ENCODE data around the gene KPNA5.
A peak's percentile ranks its signal among the peaks of the same experiment; 100 is the strongest.
"Not testable (repeated sequence)": the region's sequence is repeated elsewhere in the genome, so short reads cannot be mapped to it uniquely, and the experiment has no call there.

KPNA5 gene

GRCh38 chr6:116730513-116730912, 49.5 kb downstream of the KPNA5 start:
- Histone ChIP-seq H3K27me3 (ENCODE audit: low read depth) (no peaks in the 10 kb centered on the region), H3K9me3 (no peaks in the 10 kb centered on the region), H3K4me3 (no peak overlapping the region), H3K36me3 (replicated peaks) (peaks cover 4% of the 10 kb centered on the region; the same call in 1 of the 2 replicates), H3K4me1 (no peaks in the 10 kb centered on the region)
- in situ Hi-C loops (cut with MboI; ENCODE audit: low sequenced_read_pairs): no loop called here
- DNase-seq (ENCODE audit: low spot score in 2 of 2): no peak

DNA sequence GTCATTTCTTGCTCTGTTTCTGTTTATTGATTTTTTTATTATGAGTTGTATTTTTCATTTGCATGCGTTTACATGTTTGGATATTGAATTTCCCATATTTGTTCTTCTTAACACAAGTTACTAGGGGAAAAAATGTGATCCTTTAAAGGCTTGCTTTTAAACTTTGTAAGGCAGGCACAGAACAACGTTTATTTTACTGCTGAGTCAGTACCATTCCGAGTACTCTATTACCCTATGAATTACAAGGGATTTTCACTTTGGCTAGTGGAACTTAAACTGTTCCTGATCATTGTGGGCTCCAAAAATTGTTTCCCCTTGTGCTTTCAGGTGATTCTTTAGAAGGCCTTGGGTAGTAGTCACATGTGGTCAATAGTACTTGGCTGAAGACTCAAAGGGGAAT, 56.0 kb downstream of the KPNA5 start:
- H3K27me3 ChIP-seq (ENCODE audit: low read depth): no peaks in the 10 kb centered on the region
- DNase-seq (ENCODE audit: low spot score in 2 of 2): no peak
- H3K36me3 ChIP-seq (replicated peaks): no peaks in the 10 kb centered on the region
- H3K9me3 ChIP-seq: no peaks in the 10 kb centered on the region
- no peak overlapping the region for H3K4me3 ChIP-seq
- H3K4me1 ChIP-seq: no peaks in the 10 kb centered on the region
- in situ Hi-C loops (cut with MboI; ENCODE audit: low sequenced_read_pairs): no loop called here

DNA sequence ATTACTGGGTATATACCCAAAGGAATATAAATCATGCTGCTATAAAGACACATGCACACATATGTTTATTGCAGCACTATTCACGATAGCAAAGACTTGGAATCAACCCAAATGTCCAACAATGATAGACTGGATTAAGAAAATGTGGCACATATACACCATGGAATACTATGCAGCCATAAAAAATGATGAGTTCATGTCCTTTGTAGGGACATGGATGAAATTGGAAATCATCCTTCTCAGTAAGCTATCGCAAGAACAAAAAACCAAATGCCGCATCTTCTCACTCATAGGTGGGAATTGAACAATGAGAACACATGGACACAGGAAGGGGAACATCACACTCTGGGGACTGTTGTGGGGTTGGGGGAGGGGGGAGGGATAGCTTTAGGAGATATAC, 59.5 kb downstream of the KPNA5 start:
- H3K4me1 ChIP-seq; H3K27me3 ChIP-seq (ENCODE audit: low read depth); H3K9me3 ChIP-seq; in situ Hi-C loops (cut with MboI; ENCODE audit: low sequenced_read_pairs); H3K36me3 ChIP-seq (replicated peaks); H3K4me3 ChIP-seq; DNase-seq (ENCODE audit: low spot score in 2 of 2): not testable (repeated sequence)

DNA sequence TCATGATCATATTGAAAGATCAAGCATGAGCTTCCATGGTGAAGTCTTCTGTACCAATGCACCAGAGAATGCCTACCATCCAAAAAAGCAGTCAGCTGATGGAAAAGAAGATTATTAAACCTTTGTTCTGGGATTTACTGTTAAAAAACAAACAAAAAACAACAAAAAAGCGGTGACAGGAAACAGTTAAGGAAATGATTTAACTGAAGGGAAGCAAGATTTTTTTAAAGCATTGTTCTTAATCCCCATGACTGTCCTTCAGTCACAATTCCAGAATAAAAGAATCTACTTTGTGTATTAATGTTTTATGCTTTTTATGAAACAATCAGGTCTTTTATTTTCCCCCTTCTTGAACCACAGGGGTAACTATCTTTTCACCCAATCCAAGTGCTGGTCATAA, 60.6 kb downstream of the KPNA5 start:
- no peak for DNase-seq (ENCODE audit: low spot score in 2 of 2)
- peaks cover 5% of the 10 kb centered on the region; the same call in 1 of the 2 replicates for H3K27me3 ChIP-seq (ENCODE audit: low read depth)
- in situ Hi-C loops (cut with MboI; ENCODE audit: low sequenced_read_pairs): no loop called here

GRCh38 chr6:116745176-116745575, 64.2 kb downstream of the KPNA5 start:
- in situ Hi-C loops (cut with MboI; ENCODE audit: low sequenced_read_pairs): no loop called here
- no peaks in the 10 kb centered on the region; the same call in 1 of the 2 replicates for H3K9me3 ChIP-seq
- no peak overlapping the region for H3K4me3 ChIP-seq
- no peaks in the 10 kb centered on the region for H3K4me1 ChIP-seq
- no peak for DNase-seq (ENCODE audit: low spot score in 2 of 2)
- no peaks in the 10 kb centered on the region for H3K36me3 ChIP-seq (replicated peaks)
- peaks cover 5% of the 10 kb centered on the region; the same call in 1 of the 2 replicates for H3K27me3 ChIP-seq (ENCODE audit: low read depth)

More for the DNA sequence above, 60.6 kb downstream of the KPNA5 start:
- no peaks in the 10 kb centered on the region; the same call in 1 of the 2 replicates for H3K9me3 ChIP-seq
- H3K36me3 ChIP-seq (replicated peaks): no peaks in the 10 kb centered on the region
- no peaks in the 10 kb centered on the region for H3K4me1 ChIP-seq
- H3K4me3 ChIP-seq: no peak overlapping the region

DNA sequence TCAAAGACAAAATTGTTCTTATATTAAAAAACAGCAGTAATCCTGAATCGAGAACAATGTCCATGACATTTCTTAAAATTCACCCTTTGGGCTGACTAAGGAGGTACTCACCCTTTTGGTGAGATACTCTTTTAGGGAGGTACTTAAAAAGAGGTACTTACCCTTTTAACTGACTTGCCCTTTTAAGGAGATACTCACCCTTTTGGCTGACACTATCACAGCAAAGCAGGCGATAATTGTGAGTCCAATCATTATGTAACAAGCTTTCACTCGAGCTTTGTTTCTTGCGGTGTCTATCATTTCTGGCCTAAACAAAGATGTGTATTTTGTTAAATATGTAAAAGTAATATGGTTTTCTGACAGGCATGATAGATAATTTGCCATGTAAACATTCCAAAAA, 80.8 kb downstream of the KPNA5 start:
- Histone ChIP-seq H3K36me3 (replicated peaks) (no peaks in the 10 kb centered on the region), H3K4me3 (no peak overlapping the region), H3K4me1 (peaks cover 8% of the 10 kb centered on the region), H3K9me3 (no peaks in the 10 kb centered on the region), H3K27me3 (ENCODE audit: low read depth) (no peaks in the 10 kb centered on the region; the same call in 1 of the 2 replicates)
- no peak for DNase-seq (ENCODE audit: low spot score in 2 of 2)
- in situ Hi-C loops (cut with MboI; ENCODE audit: low sequenced_read_pairs): no loop called here

- Histone ChIP-seq H3K4me1 (peaks cover 8% of the 10 kb centered on the region), H3K27me3 (ENCODE audit: low read depth) (no peaks in the 10 kb centered on the region; the same call in 1 of the 2 replicates), H3K4me3 (no peak overlapping the region), H3K36me3 (replicated peaks) (no peaks in the 10 kb centered on the region), H3K9me3 (no peaks in the 10 kb centered on the region)
- in situ Hi-C loops (cut with MboI; ENCODE audit: low sequenced_read_pairs): no loop called here
- no peak for DNase-seq (ENCODE audit: low spot score in 2 of 2)
Measured at GRCh38 chr6:116762235-116762634, 81.2 kb downstream of the KPNA5 start.

- H3K27me3 ChIP-seq (ENCODE audit: low read depth): no peaks in the 10 kb centered on the region; the same call in 1 of the 2 replicates
- H3K36me3 ChIP-seq (replicated peaks): no peaks in the 10 kb centered on the region
- in situ Hi-C loops (cut with MboI; ENCODE audit: low sequenced_read_pairs): no loop called here
- H3K4me3 ChIP-seq: no peak overlapping the region
- DNase-seq (ENCODE audit: low spot score in 2 of 2): no peak
- H3K4me1 ChIP-seq: peaks cover 8% of the 10 kb centered on the region
- no peaks in the 10 kb centered on the region for H3K9me3 ChIP-seq
Measured at GRCh38 chr6:116763048-116763447, 82.0 kb downstream of the KPNA5 start.

DNA sequence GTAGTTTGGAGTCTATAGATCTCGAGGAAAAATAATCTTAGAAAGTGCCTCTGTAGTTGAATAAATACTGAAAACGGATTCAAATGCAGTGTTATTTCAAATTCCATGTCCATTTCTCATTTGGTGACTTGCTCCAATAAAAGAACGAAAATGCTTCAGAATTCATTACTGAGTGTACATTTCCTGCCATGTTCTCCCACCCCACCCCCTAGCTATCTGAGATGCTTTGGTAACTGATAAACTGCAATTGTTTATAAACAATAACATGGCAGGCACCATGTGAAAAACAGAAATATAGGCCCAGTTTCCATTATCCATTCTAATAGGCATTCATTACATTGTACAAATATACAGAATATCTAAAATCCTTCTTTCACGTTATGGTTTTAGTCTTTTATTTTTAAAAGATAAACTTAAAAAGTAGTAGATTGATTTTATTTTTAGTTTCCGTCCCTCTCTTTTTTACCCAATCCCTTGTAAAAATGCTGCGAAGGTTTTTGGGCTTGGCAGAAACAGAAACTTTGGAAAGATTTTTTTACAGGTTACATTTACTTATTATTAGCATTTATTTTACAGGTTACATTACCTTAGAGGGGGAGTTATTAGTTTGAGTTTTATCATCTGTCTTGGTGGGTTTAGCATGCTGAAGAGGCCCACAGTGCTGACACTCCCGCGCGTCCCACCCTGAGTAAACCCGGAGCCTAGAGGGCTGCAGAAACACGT, 83.1 kb downstream of the KPNA5 start:
- in situ Hi-C loops (cut with MboI; ENCODE audit: low sequenced_read_pairs): no loop called here
- no peaks in the 10 kb centered on the region for H3K36me3 ChIP-seq (replicated peaks)
- H3K9me3 ChIP-seq: no peaks in the 10 kb centered on the region
- H3K4me1 ChIP-seq: peaks cover 8% of the 10 kb centered on the region
- no peak for DNase-seq (ENCODE audit: low spot score in 2 of 2)
- H3K27me3 ChIP-seq (ENCODE audit: low read depth): no peaks in the 10 kb centered on the region; the same call in 1 of the 2 replicates
- no peak overlapping the region for H3K4me3 ChIP-seq

- in situ Hi-C loops (cut with MboI; ENCODE audit: low sequenced_read_pairs): no loop called here
- Histone ChIP-seq H3K4me1 (peaks cover 8% of the 10 kb centered on the region), H3K4me3 (no peak overlapping the region), H3K36me3 (replicated peaks) (no peaks in the 10 kb centered on the region), H3K9me3 (no peaks in the 10 kb centered on the region), H3K27me3 (ENCODE audit: low read depth) (no peaks in the 10 kb centered on the region; the same call in 1 of the 2 replicates)
- no peak for DNase-seq (ENCODE audit: low spot score in 2 of 2)
Measured at GRCh38 chr6:116764629-116764960, 83.6 kb downstream of the KPNA5 start.

DNA sequence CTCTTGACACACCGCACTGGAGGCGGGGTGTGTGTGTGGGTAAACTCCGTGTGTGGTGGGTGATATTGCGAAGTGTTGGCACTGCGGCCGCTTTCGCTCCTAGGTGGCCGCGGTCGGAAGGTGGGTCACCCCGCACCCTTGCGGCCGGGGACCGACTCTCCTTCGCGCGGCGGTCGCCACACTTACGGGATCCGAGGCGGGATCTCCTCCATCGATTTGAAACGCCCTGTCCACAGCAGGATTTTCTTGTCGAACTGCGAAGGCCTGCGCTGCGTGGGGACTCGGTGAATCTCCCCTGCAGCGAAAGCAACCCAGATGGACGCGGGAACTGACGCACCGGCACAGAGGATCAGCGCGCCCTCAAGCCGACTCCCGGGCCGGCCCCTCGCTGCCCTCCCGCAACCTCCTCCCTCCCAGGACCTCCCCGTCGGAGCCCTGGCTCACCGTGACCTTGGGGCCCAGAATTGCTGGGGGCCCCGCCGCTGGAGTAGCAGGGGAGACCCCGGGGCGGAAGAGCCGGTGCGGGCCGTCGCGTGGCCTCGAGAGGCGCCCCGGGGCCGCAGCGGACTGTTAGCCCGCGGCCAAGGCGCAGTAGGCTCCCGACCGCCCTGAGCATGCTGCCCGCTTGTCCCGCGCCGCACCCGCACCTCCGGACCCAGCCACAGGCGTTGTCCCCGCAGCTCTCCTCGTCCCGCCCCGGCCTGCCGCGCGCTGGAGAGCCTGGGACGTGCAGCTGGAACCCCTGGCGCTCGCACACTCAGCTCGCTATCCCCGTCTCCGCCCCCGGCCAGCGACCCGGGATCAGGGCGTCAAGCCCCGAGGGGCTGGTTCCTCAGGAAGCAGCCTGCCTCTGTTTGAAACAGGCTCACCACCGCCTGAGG, 84.2 kb downstream of the KPNA5 start, which contains the start of gene FAM162B:
Gene FAM162B (minus strand): TSS at position 759 of the 881 bp plus-strand sequence. CDS start 143 bp downstream, at position 616.
- in situ Hi-C loops (cut with MboI; ENCODE audit: low sequenced_read_pairs): no loop called here
- Histone ChIP-seq H3K9me3 (no peaks in the 10 kb centered on the region), H3K4me1 (peaks cover 8% of the 10 kb centered on the region), H3K27me3 (ENCODE audit: low read depth) (no peaks in the 10 kb centered on the region; the same call in 1 of the 2 replicates), H3K4me3 (peak within 1 kb of the TSS; percentile 21), H3K36me3 (replicated peaks) (no peaks in the 10 kb centered on the region)
- DNase-seq (ENCODE audit: low spot score in 2 of 2): peak; percentile 13 to 79

DNA sequence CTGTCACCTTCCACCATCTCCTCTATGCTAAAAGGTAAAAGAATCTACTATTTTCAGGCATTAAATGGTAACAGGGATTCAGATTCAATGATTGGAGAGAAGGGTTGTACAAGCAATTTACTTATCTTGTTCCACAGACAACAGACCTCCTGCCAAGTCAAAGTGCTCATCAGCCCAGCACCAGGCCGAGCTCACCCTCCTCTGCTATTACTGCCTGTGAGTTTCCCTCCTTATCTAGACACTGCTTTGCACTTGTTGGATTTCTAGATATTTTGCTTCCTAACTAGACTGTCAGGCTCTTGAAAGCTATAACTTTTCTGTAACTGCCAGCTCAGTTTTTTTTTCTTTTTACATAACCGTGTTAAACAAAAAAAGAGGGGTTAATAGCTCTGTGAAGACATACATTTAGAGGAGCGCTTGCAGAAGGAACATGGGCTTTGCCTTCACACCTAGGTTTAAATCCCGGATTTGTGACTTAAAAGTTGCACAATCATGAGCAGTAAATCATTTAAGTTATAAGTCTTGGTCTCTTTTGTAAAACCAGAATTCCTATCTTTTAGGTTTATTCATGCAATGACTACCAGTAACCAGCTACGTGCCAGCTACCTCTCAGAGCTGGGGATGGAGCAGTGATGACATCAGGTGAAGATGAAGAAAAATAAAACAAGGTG, 85.6 kb downstream of the KPNA5 start:
- DNase-seq (ENCODE audit: low spot score in 2 of 2): no peak
- in situ Hi-C loops (cut with MboI; ENCODE audit: low sequenced_read_pairs): no loop called here
- peaks cover 11% of the 10 kb centered on the region for H3K4me1 ChIP-seq
- H3K27me3 ChIP-seq (ENCODE audit: low read depth): no peaks in the 10 kb centered on the region; the same call in 1 of the 2 replicates
- no peaks in the 10 kb centered on the region for H3K9me3 ChIP-seq
- H3K4me3 ChIP-seq: no peak overlapping the region
- H3K36me3 ChIP-seq (replicated peaks): no peaks in the 10 kb centered on the region

DNA sequence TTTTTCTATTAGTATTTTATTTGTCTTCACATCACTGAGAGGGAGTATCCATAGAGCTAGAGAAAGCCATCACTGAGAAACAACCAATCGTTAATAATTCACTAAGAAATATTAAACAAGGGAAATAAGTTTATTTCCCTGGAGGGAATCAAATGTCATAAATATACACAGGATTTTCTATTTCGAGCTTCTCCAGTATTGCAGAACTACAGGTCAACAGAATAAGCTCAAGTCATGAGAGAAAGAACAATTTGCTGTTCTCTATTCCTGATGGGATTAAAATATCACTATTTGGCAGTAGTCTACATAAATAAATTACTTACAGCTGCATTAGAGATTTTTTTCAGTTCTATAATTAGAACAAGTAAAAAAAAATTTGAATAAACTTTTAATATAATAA, 86.7 kb downstream of the KPNA5 start:
- Histone ChIP-seq H3K36me3 (replicated peaks) (no peaks in the 10 kb centered on the region), H3K4me3 (no peak overlapping the region), H3K9me3 (no peaks in the 10 kb centered on the region), H3K4me1 (peaks cover 10% of the 10 kb centered on the region), H3K27me3 (ENCODE audit: low read depth) (no peaks in the 10 kb centered on the region; the same call in 1 of the 2 replicates)
- in situ Hi-C loops (cut with MboI; ENCODE audit: low sequenced_read_pairs): no loop called here
- no peak for DNase-seq (ENCODE audit: low spot score in 2 of 2)

Data from HAP-1 (cell line).